Measurements from ENCODE around the gene NTRK2.

Gene NTRK2

GRCh38 chr9:84823421-84824271 is 154.1 kb downstream of the NTRK2 start:
- DNase-seq = no peak

- no peak for DNase-seq
These were observed 157.8 kb downstream of the NTRK2 start for GRCh38 chr9:84827216-84827765.

GRCh38 chr9:84828046-84828445 is 158.5 kb downstream of the NTRK2 start:
- no peak for DNase-seq

GRCh38 chr9:84829471-84829870 is 159.9 kb downstream of the NTRK2 start:
- DNase-seq = no peak

- no peak for DNase-seq
These were observed 160.6 kb downstream of the NTRK2 start for GRCh38 chr9:84829997-84830696.

GRCh38 chr9:84831377-84831776 is 161.8 kb downstream of the NTRK2 start:
- no peak for DNase-seq

GRCh38 chr9:84832453-84832852 is 162.9 kb downstream of the NTRK2 start:
- DNase-seq = no peak

- DNase-seq = no peak
These were observed 164.9 kb downstream of the NTRK2 start for GRCh38 chr9:84834426-84834825.

- no peak for DNase-seq
These were observed 166.2 kb downstream of the NTRK2 start for GRCh38 chr9:84835745-84836144.

- no peak for DNase-seq
These were observed 169.3 kb downstream of the NTRK2 start for GRCh38 chr9:84838879-84839278.

- no peak for DNase-seq
These were observed 170.0 kb downstream of the NTRK2 start for GRCh38 chr9:84839541-84839940.

GRCh38 chr9:84841931-84842330 is 172.4 kb downstream of the NTRK2 start:
- DNase-seq = no peak

GRCh38 chr9:84843175-84843824 is 173.8 kb downstream of the NTRK2 start:
- DNase-seq = no peak

- no peak for DNase-seq
These were observed 176.7 kb downstream of the NTRK2 start for GRCh38 chr9:84845956-84846900.

- no peak for DNase-seq
These were observed 177.4 kb downstream of the NTRK2 start for GRCh38 chr9:84846906-84847305.

- no peak for DNase-seq
These were observed 179.5 kb downstream of the NTRK2 start for GRCh38 chr9:84849049-84849448.

- DNase-seq = no peak
These were observed 181.4 kb downstream of the NTRK2 start for GRCh38 chr9:84850830-84851392.

GRCh38 chr9:84851935-84852585 is 182.5 kb downstream of the NTRK2 start:
- no peak for DNase-seq

- no peak for DNase-seq
These were observed 183.2 kb downstream of the NTRK2 start for GRCh38 chr9:84852617-84853301.

GRCh38 chr9:84856181-84856632 is 186.7 kb downstream of the NTRK2 start:
- no peak for DNase-seq

GRCh38 chr9:84857211-84857610 is 187.7 kb downstream of the NTRK2 start:
- DNase-seq = no peak
